B cell (primary cell): Measurements from ENCODE around the gene IGFBP7. TPM values are rescaled to one million over a fixed set of nuclear protein-coding genes. Genes with fewer than 3 reads are reported as not detected.

Source experiments
- ATAC-seq: fragments of 200-7000 bp; cut with Tn5 transposase; one replicate; pipeline ENCODE4 v1.10.0; 2021; ENCODE audit warnings: low read depth, mild to moderate bottlenecking, moderate number of reproducible peaks, moderate library complexity
- CTCF ChIA-PET: fragments of 350-600 bp; sonication (Branson Sonifier 250); formaldehyde crosslinking; loops from one replicate; lab custom pipeline; 2021; ENCODE audit warnings: antibody characterized with exemption, inconsistent platforms; lab: Charles Lee
- POLR2A ChIA-PET: fragments of 350-600 bp; sonication (Branson Sonifier 250); formaldehyde crosslinking; loops from one replicate; lab custom pipeline; 2021; ENCODE audit warnings: antibody characterized with exemption; lab: Charles Lee
- DNase-seq: peaks from one replicate; pipeline ENCODE4 v3.0.0; 2013
- H2AFZ ChIP-seq: 2 replicates; pipeline ENCODE4 v1.6.1; 2012; ENCODE audit warnings: mild to moderate bottlenecking, low read depth, low read length; ENCODE audit not compliant: insufficient read depth, poor library complexity, severe bottlenecking
- H3K27ac ChIP-seq, 2 donors: 1 replicate in 1 of 2; 2 replicates in 1 of 2; pipeline ENCODE4 v1.5.1; 2012 to 2013; ENCODE audit warnings: low read length in 2 of 2, mild to moderate bottlenecking in 2 of 2, moderate library complexity in 1 of 2
- H3K27me3 ChIP-seq, 4 experiments: fragments of 200-600 bp in 1 of 4; sonication (generic) in 1 of 4; replicated peaks in 1 of 4; 1 replicate in 2 of 4; 2 replicates in 2 of 4; pipeline versions ENCODE4 v1.6.1 to v1.7.0; 2013 to 2016; ENCODE audit warnings: low read length in 3 of 4, mild to moderate bottlenecking in 2 of 4, mixed read lengths in 1 of 4, moderate library complexity in 1 of 4; ENCODE audit not compliant: insufficient read depth in 4 of 4, control insufficient read depth in 3 of 4; ENCODE audit errors: control extremely low read depth in 1 of 4
- H3K36me3 ChIP-seq, 2 experiments: replicated peaks in 1 of 2; 1 replicate in 1 of 2; 2 replicates in 1 of 2; pipeline versions ENCODE4 v1.6.1 to v1.7.1; 2013; ENCODE audit warnings: low read length in 1 of 2; ENCODE audit not compliant: insufficient read depth in 2 of 2, control insufficient read depth in 1 of 2; ENCODE audit errors: control extremely low read depth in 1 of 2, extremely low read depth in 1 of 2
- H3K4me1 ChIP-seq, 2 donors: fragments of 200-600 bp in 1 of 2; sonication (generic) in 1 of 2; 1 replicate in 1 of 2; 2 replicates in 1 of 2; pipeline versions ENCODE4 v1.5.1 to v1.6.1; 2013 to 2017; ENCODE audit warnings: low read length in 2 of 2; ENCODE audit not compliant: control insufficient read depth in 2 of 2, insufficient read depth in 2 of 2
- H3K4me2 ChIP-seq: replicated peaks from 2 replicates; pipeline ENCODE3; 2012; ENCODE audit warnings: mild to moderate bottlenecking, low read depth, low read length; ENCODE audit not compliant: poor library complexity, severe bottlenecking
- H3K4me3 ChIP-seq, 5 experiments: fragments of 200-600 bp in 1 of 5; sonication (generic) in 1 of 5; 1 replicate in 3 of 5; 2 replicates in 2 of 5; pipeline versions ENCODE4 v1.5.1 to v1.7.0; 2011 to 2016; ENCODE audit warnings: low read length in 4 of 5, mild to moderate bottlenecking in 4 of 5, low read depth in 2 of 5, control low read depth in 1 of 5, moderate library complexity in 1 of 5; ENCODE audit not compliant: insufficient read depth in 1 of 5; ENCODE audit errors: control extremely low read depth in 1 of 5, extremely low read depth in 1 of 5
- H3K79me2 ChIP-seq: fragments of 200-600 bp; sonication (generic); one replicate; pipeline ENCODE4 v1.6.0; 2016; ENCODE audit warnings: low read length; ENCODE audit not compliant: control insufficient read depth, insufficient read depth
- H3K9ac ChIP-seq: fragments of 200-600 bp; sonication (generic); 2 replicates; pipeline ENCODE4 v1.6.1; 2017; ENCODE audit warnings: mild to moderate bottlenecking, low read length, moderate library complexity
- H3K9me3 ChIP-seq, 3 donors: one replicate each; pipeline versions ENCODE4 v1.6.1 to v1.7.1; 2013; ENCODE audit warnings: low read length in 2 of 3; ENCODE audit not compliant: control insufficient read depth in 2 of 3, insufficient read depth in 1 of 3; ENCODE audit errors: control extremely low read depth in 1 of 3
- H4K20me1 ChIP-seq: 2 replicates; pipeline ENCODE4 v1.6.0; 2012; ENCODE audit warnings: mild to moderate bottlenecking, low read length; ENCODE audit not compliant: insufficient read depth, control insufficient read depth, poor library complexity, severe bottlenecking
- H3K27ac Mint-ChIP-seq: one replicate; pipeline ENCODE4 v1.8.0; 2021; ENCODE audit warnings: mixed read lengths
- H3K27me3 Mint-ChIP-seq: one replicate; pipeline ENCODE4 v1.8.0; 2021; ENCODE audit warnings: mixed read lengths
- H3K4me1 Mint-ChIP-seq: one replicate; pipeline ENCODE4 v1.8.0; 2021; ENCODE audit warnings: mixed read lengths
- H3K4me3 Mint-ChIP-seq: one replicate; pipeline ENCODE4 v1.8.0; 2021; ENCODE audit warnings: mixed read lengths
- H3K9me3 Mint-ChIP-seq: one replicate; pipeline ENCODE4 v1.8.0; 2022; ENCODE audit warnings: mixed read lengths; ENCODE audit not compliant: insufficient read depth
- CTCF ChIP-seq: fragments of 200-600 bp; IDR thresholded peaks from one replicate; pipeline ENCODE4 v1.8.0; 2022; ENCODE audit warnings: antibody characterized with exemption, mild to moderate bottlenecking
- EZH2 ChIP-seq: IDR thresholded peaks from 2 replicates; pipeline ENCODE4 v1.6.1; 2012; ENCODE audit warnings: borderline replicate concordance, low read depth, mild to moderate bottlenecking, moderate library complexity, low read length; ENCODE audit not compliant: insufficient read depth, poor library complexity, severe bottlenecking
- WGBS: methylation state at CpG from one replicate; pipeline ENCODE4 v1.1.5; 2013; ENCODE audit warnings: missing lambda C conversion rate; ENCODE audit not compliant: insufficient coverage; 5-methylcytosine and 5-hydroxymethylcytosine counted together
- intact Hi-C: fragments of 100-400 bp; cut with micrococcal nuclease; formaldehyde crosslinking; loops from one replicate; pipeline ENCODE4 v1.10.0; 2022
- polyA plus RNA-seq: library from polyadenylated mRNA; depleted of rRNA; stranded (reverse); fragments of >200 nt; gene quantifications from 2 replicates; pipeline ENCODE4 v1.2.3, GENCODE V29; 2012
- total RNA-seq, 2 donors: library from RNA; stranded (reverse); fragments of 120-200 nt in 1 of 2; gene quantifications; 1 replicate in 1 of 2; 2 replicates in 1 of 2; pipeline versions ENCODE4 v1.2.3 to v1.2.4, GENCODE V29; 2013 to 2022

IGFBP7 gene
- total and polyA plus RNA-seq, 2 donors (not counting 1 experiment from before 2014, with no cell fraction given), result 0.37 TPM; not detected in 1

DNA sequence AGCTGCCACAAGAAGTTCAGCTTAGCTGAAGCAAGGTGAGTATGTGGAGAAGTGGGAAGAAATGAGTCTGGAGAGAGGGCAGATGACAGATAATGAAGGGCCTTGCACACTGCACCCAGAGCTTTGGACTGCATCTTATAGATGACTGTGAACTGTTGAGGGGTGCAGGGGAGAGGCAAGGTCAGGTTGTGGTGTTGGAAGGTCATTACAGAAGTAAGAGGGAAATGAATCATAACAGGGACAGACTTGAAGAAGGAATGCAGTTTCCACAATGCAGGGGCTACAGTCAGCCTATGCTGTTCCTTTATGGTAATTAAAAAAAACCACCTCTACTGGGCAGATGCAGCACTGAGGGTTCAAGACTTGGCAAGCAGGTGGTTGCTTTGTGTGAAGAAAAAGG lies 4.8 kb upstream of the IGFBP7 start:
- Histone ChIP-seq H2AFZ (no peak overlapping the region), H3K27ac (no peak overlapping the region), H3K4me2 (no peak overlapping the region), H3K79me2 (no peaks in the 10 kb centered on the region), H3K4me1 (peaks cover 3 to 9% of the 10 kb centered on the region in 2 donors), H3K4me3 (no peak overlapping the region), H3K9me3 (no peaks in the 10 kb centered on the region), H3K27me3 (peaks cover 0 to 5% (median 2%) of the 10 kb centered on the region in 4 experiments), H3K9ac (no peak overlapping the region), H4K20me1 (no peaks in the 10 kb centered on the region), H3K36me3 (no peaks in the 10 kb centered on the region)
- TF ChIP-seq EZH2 (no peak), CTCF (no peak)
- H3K27me3 Mint-ChIP-seq, result peaks cover 26% of the 10 kb centered on the region
- intact Hi-C loops, result no loop called here
- ATAC-seq (no peak), DNase-seq (no peak)
- H3K27ac Mint-ChIP-seq, result no peak overlapping the region
- no peaks in the 10 kb centered on the region for H3K9me3 Mint-ChIP-seq
- CTCF ChIA-PET, result no interaction called here
- H3K4me3 Mint-ChIP-seq, result no peak overlapping the region
- peaks cover 15% of the 10 kb centered on the region for H3K4me1 Mint-ChIP-seq
- POLR2A ChIA-PET, result no interaction called here

DNA sequence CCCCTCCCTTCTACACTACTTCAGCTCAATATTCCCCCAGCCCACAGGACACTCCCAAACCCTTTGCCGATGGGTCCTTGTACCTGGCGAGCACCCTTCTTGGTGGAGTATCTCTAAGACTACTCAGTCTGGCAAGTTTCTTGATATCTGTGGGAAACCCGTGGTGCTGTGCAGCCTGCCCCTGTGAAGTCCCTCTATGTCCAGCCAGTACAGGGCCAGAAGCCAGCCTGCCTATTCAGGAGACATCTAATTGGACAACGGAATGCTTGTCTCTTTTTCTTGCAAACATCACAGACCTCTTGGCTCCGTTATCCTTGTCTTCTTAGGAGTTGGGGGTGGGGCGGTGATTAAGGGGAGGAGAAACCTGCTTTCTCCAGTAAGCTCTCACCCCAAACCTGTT lies 3.7 kb upstream of the IGFBP7 start:
- Histone ChIP-seq H3K4me3 (no peak overlapping the region), H3K9me3 (peaks cover 0 to 6% (median 0%) of the 10 kb centered on the region in 3 donors), H3K27ac (no peak overlapping the region), H3K9ac (no peak overlapping the region), H2AFZ (no peak overlapping the region), H3K36me3 (no peaks in the 10 kb centered on the region), H3K27me3 (peaks cover 0 to 15% (median 10%) of the 10 kb centered on the region in 4 experiments), H3K4me2 (no peak overlapping the region), H3K4me1 (peaks cover 10 to 19% of the 10 kb centered on the region in 2 donors), H4K20me1 (no peaks in the 10 kb centered on the region), H3K79me2 (no peaks in the 10 kb centered on the region)
- ChIA-PET POLR2A (no interaction called here), CTCF (no interaction called here)
- WGBS, result 94% methylated on average over 3 of the region's 6 CpGs
- H3K4me1 Mint-ChIP-seq, result peaks cover 20% of the 10 kb centered on the region
- intact Hi-C loops, result no loop called here
- H3K27ac Mint-ChIP-seq, result no peak overlapping the region
- no peak for DNase-seq
- H3K9me3 Mint-ChIP-seq, result no peaks in the 10 kb centered on the region
- no peak overlapping the region for H3K4me3 Mint-ChIP-seq
- no peak for ATAC-seq
- H3K27me3 Mint-ChIP-seq, result peaks cover 32% of the 10 kb centered on the region
- TF ChIP-seq EZH2, result no peak
